Activated CD8-positive, alpha-beta memory T cell treated with anti-CD3 and anti-CD28 coated beads, Interleukin-2, amount 50 U/mL, for 24 hours (primary cell): Measurements from ENCODE around the gene ANK3.

ENCODE experiments used
- DNase-seq: peaks from one replicate; pipeline ENCODE4 v3.0.0-alpha.2; 2020; ENCODE audit errors: extremely low read depth

The ANK3 gene

GRCh38 chr10:60343254-60343653 lies 46.4 kb downstream of the ANK3 start:
- DNase-seq, result no peak

GRCh38 chr10:60341969-60342368 lies 47.7 kb downstream of the ANK3 start:
- DNase-seq, result no peak

GRCh38 chr10:60340973-60341372 lies 48.7 kb downstream of the ANK3 start:
- DNase-seq, result no peak

GRCh38 chr10:60339757-60340156 lies 49.9 kb downstream of the ANK3 start:
- DNase-seq, result no peak

- DNase-seq, result no peak
Observed at GRCh38 chr10:60338786-60339185, 50.9 kb downstream of the ANK3 start.

- no peak for DNase-seq
Observed at GRCh38 chr10:60338002-60338564, 51.6 kb downstream of the ANK3 start.

- no peak for DNase-seq
Observed at GRCh38 chr10:60336901-60337630, 52.6 kb downstream of the ANK3 start.

- DNase-seq, result no peak
Observed at GRCh38 chr10:60335708-60336107, 54.0 kb downstream of the ANK3 start.

GRCh38 chr10:60334991-60335390 lies 54.7 kb downstream of the ANK3 start:
- no peak for DNase-seq

- DNase-seq, result no peak
Observed at GRCh38 chr10:60332371-60332770, 57.3 kb downstream of the ANK3 start.

- DNase-seq, result no peak
Observed at GRCh38 chr10:60331886-60332285, 57.8 kb downstream of the ANK3 start.

- DNase-seq, result no peak
Observed at GRCh38 chr10:60323162-60323561, 66.5 kb downstream of the ANK3 start.

GRCh38 chr10:60320666-60321065 lies 69.0 kb downstream of the ANK3 start:
- DNase-seq, result no peak

GRCh38 chr10:60316029-60316428 lies 73.6 kb downstream of the ANK3 start:
- no peak for DNase-seq

GRCh38 chr10:60315311-60315710 lies 74.4 kb downstream of the ANK3 start:
- DNase-seq, result no peak

GRCh38 chr10:60314069-60314940 lies 75.4 kb downstream of the ANK3 start:
- DNase-seq, result no peak

- no peak for DNase-seq
Observed at GRCh38 chr10:60313589-60313952, 76.1 kb downstream of the ANK3 start.

- DNase-seq, result no peak
Observed at GRCh38 chr10:60312818-60313588, 76.7 kb downstream of the ANK3 start.

GRCh38 chr10:60311821-60312220 lies 77.9 kb downstream of the ANK3 start:
- no peak for DNase-seq

- no peak for DNase-seq
Observed at GRCh38 chr10:60310740-60311139, 78.9 kb downstream of the ANK3 start.

GRCh38 chr10:60309891-60310290 lies 79.8 kb downstream of the ANK3 start:
- DNase-seq, result no peak

- DNase-seq, result no peak
Observed at GRCh38 chr10:60309371-60309770, 80.3 kb downstream of the ANK3 start.
